Activated T-cell treated with anti-CD3 and anti-CD28 coated beads, Interleukin-2, amount 50 U/mL, for 24 hours (primary cell): ENCODE results near the gene PRICKLE2.

Source experiments
- DNase-seq: peaks from one replicate; pipeline ENCODE4 v3.0.0-alpha.2; 2020
- H3K27ac Mint-ChIP-seq: 2 replicates; pipeline ENCODE4 v1.8.0; 2020; ENCODE audit warnings: mild to moderate bottlenecking, mixed read lengths
- H3K27me3 Mint-ChIP-seq: 2 replicates; pipeline ENCODE4 v1.8.0; 2020; ENCODE audit warnings: mixed read lengths
- H3K36me3 Mint-ChIP-seq: 2 replicates; pipeline ENCODE4 v1.8.0; 2020; ENCODE audit warnings: low read depth, mixed read lengths
- H3K4me1 Mint-ChIP-seq: 2 replicates; pipeline ENCODE4 v1.8.0; 2020; ENCODE audit warnings: low read depth, mixed read lengths
- H3K4me3 Mint-ChIP-seq: 2 replicates; pipeline ENCODE4 v1.8.0; 2020; ENCODE audit warnings: mild to moderate bottlenecking, moderate library complexity, mixed read lengths
- H3K9me3 Mint-ChIP-seq: 2 replicates; pipeline ENCODE4 v1.8.0; 2020; ENCODE audit warnings: mixed read lengths

The PRICKLE2 gene

DNA sequence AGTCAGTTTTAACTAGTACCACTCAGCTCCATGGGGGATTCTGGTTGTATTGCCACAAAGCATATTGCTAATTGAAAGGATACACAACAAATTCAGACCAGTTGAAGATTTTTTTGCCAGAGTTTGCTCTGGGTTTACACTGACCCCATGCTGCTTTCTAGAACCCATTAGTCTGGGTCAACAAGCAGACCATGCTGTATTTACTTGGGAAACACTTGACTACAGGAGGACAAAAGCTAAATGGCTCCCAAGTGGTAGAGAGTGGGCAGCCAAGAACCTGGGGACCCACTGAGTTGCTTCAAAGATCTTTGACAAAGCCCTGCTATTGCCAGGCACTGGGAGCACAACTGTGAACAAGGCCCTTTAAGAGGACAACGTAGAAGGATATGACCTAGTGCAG lies 115.2 kb downstream of the PRICKLE2 start:
- no peaks in the 10 kb centered on the region for H3K36me3 Mint-ChIP-seq
- no peak for DNase-seq
- peaks cover 4% of the 10 kb centered on the region for H3K9me3 Mint-ChIP-seq
- H3K27me3 Mint-ChIP-seq: peaks cover 21% of the 10 kb centered on the region
- no peak overlapping the region for H3K27ac Mint-ChIP-seq
- no peaks in the 10 kb centered on the region for H3K4me1 Mint-ChIP-seq
- no peak overlapping the region for H3K4me3 Mint-ChIP-seq

GRCh38 chr3:64109438-64109837 lies 115.8 kb downstream of the PRICKLE2 start:
- no peak for DNase-seq
- Mint-ChIP-seq H3K27ac (no peak overlapping the region), H3K9me3 (peaks cover 3% of the 10 kb centered on the region), H3K4me1 (no peaks in the 10 kb centered on the region), H3K27me3 (peaks cover 21% of the 10 kb centered on the region), H3K36me3 (no peaks in the 10 kb centered on the region), H3K4me3 (no peak overlapping the region)

DNA sequence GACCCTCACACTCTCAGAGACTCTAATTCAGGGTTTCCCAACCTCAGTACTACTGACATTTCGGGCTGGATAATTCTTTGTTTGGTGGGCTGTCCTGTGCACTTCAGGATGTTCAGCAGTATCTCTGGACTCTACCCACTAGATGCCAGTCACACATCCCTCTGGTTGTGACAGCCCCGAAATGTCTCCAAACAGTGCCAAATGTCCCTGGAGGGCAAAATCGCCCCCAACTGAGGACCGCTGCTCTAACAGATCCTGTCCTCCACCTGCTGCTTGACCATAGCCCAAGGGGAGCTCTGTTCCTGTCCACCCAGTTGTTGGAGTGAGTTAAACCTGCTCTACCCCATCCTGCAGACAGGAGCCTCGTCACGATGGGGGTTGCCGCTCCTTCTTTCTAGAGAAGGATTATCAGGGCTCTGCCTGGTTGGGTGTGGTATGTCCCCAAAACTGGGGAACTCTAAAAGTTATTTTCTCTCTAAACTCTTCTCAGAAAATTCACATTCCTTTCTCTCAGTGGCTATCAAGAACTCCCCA lies 116.4 kb downstream of the PRICKLE2 start:
- no peaks in the 10 kb centered on the region for H3K4me1 Mint-ChIP-seq
- H3K9me3 Mint-ChIP-seq: no peaks in the 10 kb centered on the region
- H3K27me3 Mint-ChIP-seq: peaks cover 18% of the 10 kb centered on the region
- no peak overlapping the region for H3K27ac Mint-ChIP-seq
- H3K36me3 Mint-ChIP-seq: no peaks in the 10 kb centered on the region
- DNase-seq: no peak
- no peak overlapping the region for H3K4me3 Mint-ChIP-seq

GRCh38 chr3:64108231-64108630 lies 117.0 kb downstream of the PRICKLE2 start:
- no peak for DNase-seq
- no peak overlapping the region for H3K4me3 Mint-ChIP-seq
- H3K27ac Mint-ChIP-seq: no peak overlapping the region
- H3K9me3 Mint-ChIP-seq: no peaks in the 10 kb centered on the region
- peaks cover 16% of the 10 kb centered on the region for H3K27me3 Mint-ChIP-seq
- H3K4me1 Mint-ChIP-seq: no peaks in the 10 kb centered on the region
- H3K36me3 Mint-ChIP-seq: no peaks in the 10 kb centered on the region

DNA sequence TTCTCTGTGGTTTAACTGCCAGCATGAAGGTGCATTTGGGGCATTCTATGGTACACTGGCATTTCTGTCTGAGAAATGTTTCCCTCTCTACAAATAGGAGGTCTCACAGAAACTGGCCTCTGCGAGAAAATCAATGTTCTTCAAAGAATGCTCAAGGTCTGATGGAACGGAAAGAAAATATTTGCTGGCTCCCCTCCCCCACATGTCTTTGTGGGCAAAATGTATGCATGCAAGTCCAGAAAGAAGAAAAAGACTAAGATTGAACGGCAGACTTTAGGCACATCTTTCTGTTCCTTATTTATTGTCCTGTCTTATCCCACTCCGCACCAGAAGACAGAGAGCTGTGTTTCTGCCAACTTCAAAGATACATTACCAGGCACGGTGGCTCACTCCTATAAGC lies 118.1 kb downstream of the PRICKLE2 start:
- H3K27ac Mint-ChIP-seq: no peak overlapping the region
- DNase-seq: no peak

GRCh38 chr3:64105816-64106215 lies 119.5 kb downstream of the PRICKLE2 start:
- DNase-seq: no peak
- H3K27ac Mint-ChIP-seq: no peak overlapping the region
- H3K9me3 Mint-ChIP-seq: no peaks in the 10 kb centered on the region
- no peaks in the 10 kb centered on the region for H3K36me3 Mint-ChIP-seq
- no peaks in the 10 kb centered on the region for H3K4me1 Mint-ChIP-seq
- peaks cover 19% of the 10 kb centered on the region for H3K27me3 Mint-ChIP-seq
- H3K4me3 Mint-ChIP-seq: no peak overlapping the region

More for the DNA sequence above, 118.1 kb downstream of the PRICKLE2 start:
- Mint-ChIP-seq H3K4me1 (no peaks in the 10 kb centered on the region), H3K36me3 (no peaks in the 10 kb centered on the region), H3K4me3 (no peak overlapping the region), H3K9me3 (no peaks in the 10 kb centered on the region), H3K27me3 (peaks cover 19% of the 10 kb centered on the region)

DNA sequence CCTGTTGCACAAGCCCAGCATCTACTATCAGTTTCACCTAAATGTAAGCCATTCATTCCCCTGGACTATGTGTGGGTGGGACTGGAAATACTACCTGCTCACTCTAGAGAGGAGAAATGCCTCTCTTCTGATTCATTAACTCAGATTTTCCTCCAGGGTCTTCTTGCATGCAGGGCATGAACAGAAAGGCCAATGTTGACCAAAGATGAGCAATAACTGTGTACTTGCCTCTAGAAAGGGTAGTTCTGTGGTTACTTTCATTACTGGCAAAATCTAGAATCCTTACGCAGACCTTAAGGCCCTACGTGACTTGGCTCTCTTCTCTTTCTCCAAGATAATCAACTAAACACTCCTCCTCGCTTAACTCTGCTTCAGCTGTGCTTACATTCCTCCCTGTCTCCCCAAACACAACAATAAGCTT lies 120.6 kb downstream of the PRICKLE2 start:
- DNase-seq: no peak
- no peaks in the 10 kb centered on the region for H3K4me1 Mint-ChIP-seq
- H3K27me3 Mint-ChIP-seq: peaks cover 11% of the 10 kb centered on the region
- no peaks in the 10 kb centered on the region for H3K36me3 Mint-ChIP-seq
- H3K27ac Mint-ChIP-seq: no peak overlapping the region
- H3K9me3 Mint-ChIP-seq: no peaks in the 10 kb centered on the region
- no peak overlapping the region for H3K4me3 Mint-ChIP-seq

GRCh38 chr3:64104006-64104405 lies 121.3 kb downstream of the PRICKLE2 start:
- Mint-ChIP-seq H3K4me3 (no peak overlapping the region), H3K27me3 (peaks cover 6% of the 10 kb centered on the region), H3K4me1 (no peaks in the 10 kb centered on the region), H3K9me3 (no peaks in the 10 kb centered on the region), H3K27ac (no peak overlapping the region), H3K36me3 (no peaks in the 10 kb centered on the region)
- no peak for DNase-seq

- DNase-seq: no peak
- no peak overlapping the region for H3K27ac Mint-ChIP-seq
- H3K27me3 Mint-ChIP-seq: peaks cover 3% of the 10 kb centered on the region
- no peak overlapping the region for H3K4me3 Mint-ChIP-seq
- H3K9me3 Mint-ChIP-seq: no peaks in the 10 kb centered on the region
- no peaks in the 10 kb centered on the region for H3K4me1 Mint-ChIP-seq
- H3K36me3 Mint-ChIP-seq: no peaks in the 10 kb centered on the region
Measured at GRCh38 chr3:64103131-64103530, 122.1 kb downstream of the PRICKLE2 start.

DNA sequence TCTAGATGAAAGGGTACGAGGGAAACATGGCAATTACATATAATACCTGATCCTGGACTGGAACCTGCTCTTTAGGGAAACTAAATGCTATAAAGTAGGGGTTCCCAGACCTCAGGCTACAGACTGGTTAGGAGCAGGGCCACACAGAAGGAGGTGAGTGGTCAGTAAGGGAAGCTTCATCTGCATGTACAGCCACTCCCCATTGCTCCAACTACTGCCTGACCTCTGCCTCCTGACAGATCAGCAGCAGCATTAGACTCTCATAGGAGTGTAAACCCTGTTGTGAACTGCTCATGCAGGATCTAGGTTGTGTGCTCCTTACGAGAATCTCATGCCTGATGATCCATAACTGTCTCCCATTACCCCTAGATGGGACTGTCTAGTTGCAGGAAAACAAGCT lies 123.1 kb downstream of the PRICKLE2 start:
- DNase-seq: no peak
- no peaks in the 10 kb centered on the region for H3K9me3 Mint-ChIP-seq
- no peak overlapping the region for H3K27ac Mint-ChIP-seq
- no peak overlapping the region for H3K4me3 Mint-ChIP-seq
- H3K4me1 Mint-ChIP-seq: no peaks in the 10 kb centered on the region
- H3K27me3 Mint-ChIP-seq: peaks cover 7% of the 10 kb centered on the region
- H3K36me3 Mint-ChIP-seq: no peaks in the 10 kb centered on the region

DNA sequence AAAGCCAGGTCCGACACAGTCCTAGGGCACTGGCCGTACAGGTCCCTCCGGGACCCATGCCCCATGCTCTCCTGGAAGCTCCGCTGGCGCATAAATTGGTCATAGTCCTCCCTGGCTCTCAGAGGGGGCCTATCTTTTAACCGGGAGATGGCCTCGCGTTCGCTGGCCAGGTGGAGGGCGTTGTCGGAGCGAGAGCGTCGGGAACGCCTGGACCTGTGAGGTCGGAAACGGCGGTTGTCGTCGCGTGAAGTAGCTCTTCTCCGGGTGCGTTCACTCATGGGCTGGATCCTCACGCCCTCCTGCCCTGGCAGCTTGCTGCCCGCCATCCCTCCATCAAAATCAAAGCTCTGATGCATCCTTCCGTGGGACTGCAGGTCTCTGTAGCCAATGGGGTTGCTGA lies 126.0 kb downstream of the PRICKLE2 start:
- no peaks in the 10 kb centered on the region for H3K36me3 Mint-ChIP-seq
- DNase-seq: no peak

DNA sequence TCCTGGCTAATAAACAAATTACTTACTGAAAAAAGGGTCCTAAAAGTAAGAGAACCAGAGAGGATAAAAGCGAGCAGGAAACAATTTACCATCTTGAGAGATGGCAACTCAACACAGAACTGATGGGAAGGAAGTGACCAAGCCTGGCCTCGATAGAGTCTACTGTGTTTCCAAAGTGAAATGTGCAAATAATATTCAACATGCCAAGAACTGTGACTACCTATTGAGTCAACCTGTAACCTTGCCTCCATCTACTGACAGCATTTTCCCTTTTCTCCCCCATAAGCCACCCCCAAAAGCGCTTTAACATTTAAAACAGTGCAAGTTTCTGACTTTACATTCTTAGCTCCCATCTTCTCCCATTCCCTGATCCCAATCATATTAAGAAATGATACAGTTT lies 126.6 kb downstream of the PRICKLE2 start:
- H3K36me3 Mint-ChIP-seq: no peaks in the 10 kb centered on the region
- DNase-seq: no peak
- no peaks in the 10 kb centered on the region for H3K9me3 Mint-ChIP-seq
- H3K27me3 Mint-ChIP-seq: peaks cover 7% of the 10 kb centered on the region
- H3K27ac Mint-ChIP-seq: no peak overlapping the region
- no peaks in the 10 kb centered on the region for H3K4me1 Mint-ChIP-seq
- H3K4me3 Mint-ChIP-seq: no peak overlapping the region

More for the DNA sequence above, 126.0 kb downstream of the PRICKLE2 start:
- H3K27ac Mint-ChIP-seq: no peak overlapping the region
- peaks cover 7% of the 10 kb centered on the region for H3K27me3 Mint-ChIP-seq
- H3K4me3 Mint-ChIP-seq: no peak overlapping the region
- H3K9me3 Mint-ChIP-seq: no peaks in the 10 kb centered on the region
- H3K4me1 Mint-ChIP-seq: no peaks in the 10 kb centered on the region

GRCh38 chr3:64097920-64098319 lies 127.3 kb downstream of the PRICKLE2 start:
- no peaks in the 10 kb centered on the region for H3K9me3 Mint-ChIP-seq
- peaks cover 9% of the 10 kb centered on the region for H3K27me3 Mint-ChIP-seq
- no peaks in the 10 kb centered on the region for H3K36me3 Mint-ChIP-seq
- H3K4me1 Mint-ChIP-seq: no peaks in the 10 kb centered on the region
- no peak overlapping the region for H3K4me3 Mint-ChIP-seq
- H3K27ac Mint-ChIP-seq: no peak overlapping the region
- no peak for DNase-seq

GRCh38 chr3:64095802-64096201 lies 129.5 kb downstream of the PRICKLE2 start:
- Mint-ChIP-seq H3K4me3 (no peak overlapping the region), H3K27ac (no peak overlapping the region), H3K4me1 (no peaks in the 10 kb centered on the region), H3K27me3 (peaks cover 16% of the 10 kb centered on the region), H3K9me3 (no peaks in the 10 kb centered on the region), H3K36me3 (no peaks in the 10 kb centered on the region)
- no peak for DNase-seq

- DNase-seq: no peak
- no peaks in the 10 kb centered on the region for H3K36me3 Mint-ChIP-seq
- no peak overlapping the region for H3K27ac Mint-ChIP-seq
- H3K4me3 Mint-ChIP-seq: no peak overlapping the region
- H3K4me1 Mint-ChIP-seq: no peaks in the 10 kb centered on the region
- no peaks in the 10 kb centered on the region for H3K9me3 Mint-ChIP-seq
- peaks cover 16% of the 10 kb centered on the region for H3K27me3 Mint-ChIP-seq
Measured at GRCh38 chr3:64094713-64095079, 130.6 kb downstream of the PRICKLE2 start.
